Adipose tissue (tissue), 3 donors: ENCODE results near the gene TENT4B. TPM values are rescaled to one million over a fixed set of nuclear protein-coding genes. Genes with fewer than 3 reads are reported as not detected.

ENCODE experiments used
- H3K27ac ChIP-seq: one replicate; pipeline ENCODE4 v1.5.1; 2013; ENCODE audit warnings: low read depth, low read length
- WGBS, 3 donors: extraction: QIAGEN DNeasy Blood & Tissue Kit; methylation state at CpG; one replicate each; pipeline ENCODE4 v1.1.7; 2013; 5-methylcytosine and 5-hydroxymethylcytosine counted together
- polyA plus RNA-seq, 3 donors: library from polyadenylated mRNA; stranded (reverse); fragments of 200-250 nt; gene quantifications; one replicate each; pipeline ENCODE4 v1.2.3, GENCODE V29; 2013
- donor health status: healthy with polysubstance abuse.
- donor health status: Bipolar disorder and iron deficiency.
- donor health status: healthy.

The TENT4B gene
- polyA plus RNA-seq, 3 donors, result 2.5 to 3.4 (median 3.3) TPM

- no peak overlapping the region for H3K27ac ChIP-seq
- 92 to 96% (median 92%) methylated on average over 5 of the region's 5 CpGs for WGBS, 3 donors
These were observed 119.7 kb downstream of the TENT4B start for GRCh38 chr16:50272687-50273381.

GRCh38 chr16:50273382-50273690 lies 120.2 kb downstream of the TENT4B start:
- no peak overlapping the region for H3K27ac ChIP-seq
- 74 to 93% (median 82%) methylated on average over 2 of the region's 2 CpGs for WGBS, 3 donors

DNA sequence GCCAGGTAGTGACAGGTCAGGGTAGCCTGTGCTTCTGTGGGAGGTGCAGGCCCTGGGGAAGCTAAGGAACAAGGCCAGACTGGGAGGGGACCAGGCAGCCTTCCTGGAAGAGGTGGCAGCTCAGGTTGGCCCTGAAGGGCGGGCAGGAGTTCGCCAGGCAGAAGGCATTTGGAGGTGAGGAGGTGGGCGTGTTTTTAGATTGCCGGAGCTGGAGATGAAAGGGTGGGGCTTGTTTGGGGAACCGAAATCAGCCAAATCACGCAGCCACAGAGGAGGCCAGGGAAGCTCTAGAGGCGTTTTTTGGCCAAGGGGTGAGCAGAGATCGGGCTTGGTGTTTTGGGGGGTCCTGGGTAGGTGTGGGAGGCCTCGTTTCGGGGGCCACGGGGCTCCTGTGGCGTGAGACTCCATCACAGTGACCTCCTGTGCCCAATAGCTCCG lies 120.8 kb downstream of the TENT4B start:
- 41 to 73% (median 54%) methylated on average over 13 of the region's 13 CpGs for WGBS, 3 donors
- H3K27ac ChIP-seq, result no peak overlapping the region

DNA sequence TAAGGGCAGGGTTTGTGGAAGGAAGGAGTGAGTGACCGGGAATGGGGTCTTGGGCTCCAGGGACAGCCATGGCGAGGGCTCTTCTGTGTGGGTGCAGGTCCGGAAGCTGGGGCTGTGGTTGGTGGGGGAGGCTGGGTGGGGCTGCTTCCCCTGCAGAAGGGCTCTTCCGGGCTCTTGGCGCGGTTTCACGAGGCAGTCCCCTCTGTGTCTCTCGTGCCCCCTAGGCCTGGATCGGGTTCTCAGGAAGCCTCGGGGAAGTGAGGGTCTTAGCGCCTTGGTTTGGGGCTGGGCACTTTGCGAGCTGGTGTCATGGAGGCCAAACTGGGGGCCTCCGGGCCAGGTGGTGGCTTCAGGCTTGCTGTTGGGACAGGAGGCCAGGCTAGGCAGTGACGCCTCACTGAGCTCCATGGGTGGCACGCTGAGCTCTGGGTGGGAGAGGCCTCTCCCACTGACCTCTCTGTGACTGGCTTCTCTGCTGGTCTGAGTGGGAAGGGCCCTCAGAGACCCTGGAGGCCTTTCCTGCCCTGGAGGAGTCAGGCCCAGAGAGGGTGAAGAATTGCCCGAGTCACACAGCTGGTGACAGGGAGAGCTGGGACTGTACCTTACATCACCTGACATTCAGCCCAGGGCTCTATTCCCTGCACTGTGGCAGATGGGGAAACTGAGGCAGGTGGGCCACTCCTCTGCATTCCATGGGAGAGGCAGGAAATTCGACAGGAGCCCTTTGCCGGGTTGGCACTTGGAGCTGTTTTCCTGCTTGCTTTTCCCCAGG lies 121.4 kb downstream of the TENT4B start:
- no peak overlapping the region for H3K27ac ChIP-seq
- 46 to 79% (median 55%) methylated on average over 17 to 18 of the region's 18 CpGs for WGBS, 3 donors

DNA sequence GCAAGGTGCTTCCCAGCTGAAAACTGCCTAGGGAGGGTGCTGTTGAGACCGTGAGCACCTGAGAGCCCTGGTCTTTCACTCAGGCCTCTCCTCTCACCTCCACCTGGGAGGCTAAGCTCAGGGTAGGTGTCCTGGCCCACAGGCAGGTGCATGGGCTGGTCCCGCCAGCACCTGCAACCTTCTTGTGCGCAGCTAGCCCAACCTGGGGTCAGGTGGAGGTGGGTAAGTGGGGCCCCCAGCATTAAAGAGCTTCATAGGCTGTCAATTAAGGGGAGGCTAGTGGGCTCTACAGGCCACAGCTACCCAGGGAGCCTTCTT lies 122.0 kb downstream of the TENT4B start:
- 86 to 94% (median 89%) methylated on average over 3 of the region's 3 CpGs for WGBS, 3 donors
- no peak overlapping the region for H3K27ac ChIP-seq

GRCh38 chr16:50275428-50276325 lies 122.6 kb downstream of the TENT4B start:
- 79 to 86% (median 82%) methylated on average over 12 of the region's 12 CpGs for WGBS, 3 donors
- no peak overlapping the region for H3K27ac ChIP-seq

DNA sequence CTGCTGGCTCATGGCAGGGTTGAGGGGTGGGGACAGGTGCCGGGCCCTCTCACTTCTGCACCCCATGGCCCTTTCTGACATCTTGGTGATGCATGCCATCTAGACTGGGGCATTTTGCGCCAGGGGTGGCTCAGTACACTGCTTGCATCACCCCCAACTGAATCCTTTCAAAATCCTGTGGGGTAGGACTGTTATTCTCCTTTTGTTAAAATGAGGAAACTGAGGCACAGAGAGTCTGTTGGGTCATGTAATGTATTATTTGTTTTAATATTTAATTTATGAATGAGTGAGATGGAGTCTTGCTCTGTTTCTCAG lies 123.2 kb downstream of the TENT4B start:
- WGBS, 3 donors, result 69 to 94% (median 78%) methylated on average over 2 of the region's 2 CpGs
- no peak overlapping the region for H3K27ac ChIP-seq

DNA sequence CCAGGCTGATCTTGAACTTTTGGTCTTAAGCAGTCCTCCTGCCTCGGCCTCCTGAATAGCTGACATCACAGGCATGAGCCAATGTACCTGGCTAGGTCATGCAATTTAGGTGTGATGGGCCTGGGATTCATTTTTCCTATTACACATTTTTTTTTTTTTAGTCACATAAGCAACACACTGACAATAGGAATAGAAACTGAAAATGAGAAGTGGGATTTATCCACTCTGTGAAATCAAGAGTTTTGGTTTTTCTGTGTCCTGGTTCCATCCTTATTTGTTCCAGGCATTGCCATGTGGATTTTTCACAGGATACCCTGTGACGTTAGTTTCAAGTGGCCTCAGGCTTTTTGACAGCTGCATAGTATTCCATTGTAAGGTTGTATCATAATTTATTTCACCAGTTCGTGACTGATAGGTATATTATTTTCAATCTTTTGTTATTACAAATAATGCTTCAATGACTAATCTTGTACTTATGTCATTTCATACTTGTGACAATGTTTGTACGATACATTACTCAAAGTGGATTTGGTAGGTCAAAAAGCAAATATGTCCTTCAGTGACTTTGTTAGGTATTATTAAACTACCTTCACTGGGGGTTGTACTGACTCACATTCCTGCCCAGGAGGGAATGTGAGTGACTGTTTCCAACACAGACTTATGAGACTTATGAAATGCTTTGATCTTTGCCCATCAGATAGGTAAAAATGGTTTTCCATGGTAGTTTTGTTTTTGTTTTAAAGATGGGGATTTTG lies 123.9 kb downstream of the TENT4B start:
- WGBS, 3 donors, result 85 to 93% (median 88%) methylated on average over 4 of the region's 4 CpGs
- H3K27ac ChIP-seq, result no peak overlapping the region

DNA sequence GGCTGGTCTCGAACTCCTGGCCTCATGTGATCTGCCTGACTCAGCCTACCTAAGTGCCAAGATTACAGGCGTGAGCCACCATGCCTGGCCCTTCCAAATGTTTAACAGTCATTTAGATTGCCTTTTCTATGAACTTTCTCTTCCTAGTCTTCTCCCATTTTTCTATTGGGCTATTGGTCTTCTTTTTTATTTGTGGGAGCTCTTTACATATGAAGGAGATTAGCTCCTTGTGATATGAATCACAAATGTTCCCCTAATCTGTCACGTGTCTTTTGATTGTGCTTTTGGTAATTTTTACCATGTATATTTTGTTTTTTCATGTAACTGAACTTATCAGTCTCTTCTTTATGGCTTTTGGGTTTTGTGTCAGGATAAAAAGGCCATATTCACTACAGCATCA lies 125.1 kb downstream of the TENT4B start:
- H3K27ac ChIP-seq, result no peak overlapping the region
- WGBS, 3 donors, result 58 to 68% (median 61%) methylated on average over 3 of the region's 3 CpGs

DNA sequence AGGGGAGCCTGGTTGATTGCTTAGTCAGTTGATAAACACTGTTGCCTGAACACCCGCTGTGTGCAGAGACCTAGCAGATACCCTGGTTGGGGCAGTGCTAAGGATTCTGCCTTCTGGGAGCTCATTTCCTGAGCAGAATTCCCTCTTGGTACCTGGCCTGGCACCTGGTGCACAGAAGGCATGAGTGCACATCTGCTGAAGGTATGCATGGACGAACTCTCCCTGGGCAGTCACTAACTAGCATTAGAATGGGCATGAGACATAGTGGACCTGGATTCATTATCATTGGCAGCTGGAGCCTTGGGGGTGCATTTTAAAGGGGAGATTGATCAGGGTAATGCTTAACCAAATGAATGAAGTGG lies 126.4 kb downstream of the TENT4B start:
- no peak overlapping the region for H3K27ac ChIP-seq
- WGBS, 3 donors, result 61 to 78% (median 77%) methylated on average over 2 of the region's 2 CpGs

DNA sequence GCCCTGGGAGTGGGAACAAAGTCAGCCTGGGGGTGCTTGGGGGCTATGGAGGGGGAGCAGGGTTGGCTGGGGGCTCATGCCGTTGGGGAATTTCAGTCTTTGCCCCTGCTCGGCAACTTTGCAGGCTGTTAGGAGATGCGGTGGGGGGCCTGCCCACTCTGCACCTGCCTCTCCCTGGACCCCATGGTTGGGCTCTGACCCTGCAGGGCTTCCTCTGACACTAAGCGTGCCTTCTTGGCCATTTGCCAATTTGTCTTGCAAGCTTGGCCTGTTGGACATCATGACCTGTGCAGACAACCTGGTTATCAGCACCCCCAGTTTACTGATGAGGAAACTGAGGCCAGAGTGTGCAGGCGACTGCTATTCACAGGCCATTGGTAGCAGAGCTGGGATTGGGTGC lies 127.8 kb downstream of the TENT4B start:
- H3K27ac ChIP-seq, result no peak overlapping the region
- 82 to 92% (median 89%) methylated on average over 5 of the region's 5 CpGs for WGBS, 3 donors

Other genes starting within 250 kb of the TENT4B start
- 10 to 100 TPM in 1 of 3 donors, 1 to 10 TPM in 2; 3.5 to 14.2 (median 7.0) TPM for gene CNEP1R1, start 128.1 kb upstream of the TENT4B start, polyA plus RNA-seq
- 1 to 10 TPM; 3.8 to 8.0 (median 5.4) TPM for gene HEATR3, start 87.3 kb upstream of the TENT4B start, polyA plus RNA-seq
- 10 to 100 TPM in 1 of 3 donors, 1 to 10 TPM in 2; 3.5 to 10.9 (median 5.3) TPM for gene ADCY7, start 113.2 kb downstream of the TENT4B start, polyA plus RNA-seq
- gene BRD7, start 215.7 kb downstream of the TENT4B start, polyA plus RNA-seq, result 10 to 100 TPM; 27.4 to 59.9 (median 32.0) TPM